ENCODE measurements around the gene C14orf180.

The C14orf180 gene

DNA sequence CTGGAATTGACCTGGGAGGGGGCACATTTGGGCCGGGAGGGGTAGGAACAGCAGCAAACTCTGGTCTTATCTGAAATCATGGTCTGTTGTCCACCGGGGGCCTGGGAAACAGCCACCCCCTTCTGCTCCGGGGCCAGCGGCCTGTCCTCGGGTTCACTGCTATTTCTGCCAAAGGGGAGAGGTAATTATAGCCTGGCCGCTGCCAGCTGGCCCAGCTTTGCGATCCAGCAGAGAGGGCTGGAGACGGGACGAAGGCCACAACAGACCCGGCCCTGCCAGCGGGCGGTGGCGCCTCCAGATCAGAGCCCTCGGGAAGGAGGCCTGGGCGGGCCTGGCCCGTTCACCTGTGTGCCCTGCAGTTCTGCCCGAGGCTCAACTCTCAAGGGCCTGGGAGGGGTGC lies at the start of gene C14orf180:
C14orf180 (plus strand) TSS at position 258 of the 400 bp plus-strand sequence. CDS start 6,667 bp downstream, outside the sequence.
- no peak for DNase-seq

DNA sequence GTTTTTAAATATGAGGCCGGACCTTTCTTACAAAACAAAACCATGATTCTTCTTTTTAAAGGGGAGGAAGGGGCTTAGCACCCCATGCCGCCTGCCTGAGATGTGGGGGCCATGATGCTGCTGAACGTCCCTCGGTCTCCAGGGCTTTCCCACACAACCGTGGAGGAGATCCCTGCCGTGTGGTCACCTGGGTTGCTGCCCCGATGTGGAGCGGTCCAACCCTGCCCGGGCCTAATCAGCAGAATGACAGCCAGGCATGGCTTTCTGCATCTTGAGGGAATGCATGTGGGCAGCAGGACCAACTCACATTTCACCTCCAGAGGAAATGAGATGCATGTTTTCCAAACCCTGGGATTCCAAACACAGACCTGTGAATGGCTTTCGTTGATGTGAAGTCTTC lies 48.9 kb upstream of the C14orf180 start:
- no peak for DNase-seq

DNA sequence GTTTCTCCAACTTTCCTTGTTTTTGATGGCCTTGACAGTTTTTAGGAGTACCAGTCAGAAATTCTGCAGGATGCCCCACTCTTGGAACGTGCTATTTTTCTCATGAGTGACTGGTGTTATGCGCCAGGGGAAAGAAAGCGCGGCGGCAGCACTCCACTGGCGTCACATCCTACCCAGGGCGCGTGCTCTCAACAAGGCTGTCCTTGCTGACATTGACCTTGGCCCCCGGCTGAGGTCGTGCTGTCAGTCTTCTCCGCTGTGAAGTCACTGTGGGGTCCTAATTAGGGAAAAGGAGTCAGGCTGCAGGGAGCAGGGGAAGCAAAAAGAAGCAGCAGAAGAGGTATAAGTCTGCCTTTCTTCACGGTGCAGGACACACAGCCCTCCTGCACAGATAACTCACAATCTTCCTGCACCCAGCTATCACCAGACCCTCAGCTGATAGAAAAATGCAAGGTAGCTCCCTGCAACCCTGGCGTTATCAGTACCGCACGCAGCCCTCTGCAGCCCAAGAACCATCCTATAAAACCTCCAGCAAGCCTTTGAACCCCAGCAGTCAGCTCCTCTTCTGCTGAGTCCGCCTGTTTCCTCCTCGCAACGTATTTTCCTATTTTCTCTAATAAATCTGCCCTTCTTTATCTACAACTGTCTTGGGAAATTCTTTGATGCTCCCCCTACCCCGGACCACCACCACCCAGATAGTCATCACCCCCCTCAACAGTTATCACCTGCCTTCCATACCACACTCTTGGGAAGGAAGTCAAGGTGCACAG lies 48.0 kb upstream of the C14orf180 start:
- no peak for DNase-seq

DNA sequence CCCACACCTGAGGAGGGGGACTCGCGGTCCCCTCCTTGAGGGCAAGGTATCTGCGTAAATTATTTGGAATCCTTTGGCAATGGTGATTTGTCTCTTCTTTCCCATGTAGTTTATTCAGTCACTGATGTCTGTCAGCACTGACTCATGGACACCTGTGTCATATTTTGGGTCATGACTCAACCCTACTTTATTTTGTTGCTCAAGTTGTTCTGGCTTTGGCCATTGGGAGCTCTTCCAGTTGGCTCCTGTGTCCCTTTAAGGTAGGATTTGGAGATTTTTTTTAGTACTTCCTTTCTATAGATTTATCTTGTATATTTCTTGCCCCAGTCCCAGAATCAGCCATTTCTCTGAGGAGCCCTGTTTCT lies 47.4 kb upstream of the C14orf180 start:
- no peak for DNase-seq

DNA sequence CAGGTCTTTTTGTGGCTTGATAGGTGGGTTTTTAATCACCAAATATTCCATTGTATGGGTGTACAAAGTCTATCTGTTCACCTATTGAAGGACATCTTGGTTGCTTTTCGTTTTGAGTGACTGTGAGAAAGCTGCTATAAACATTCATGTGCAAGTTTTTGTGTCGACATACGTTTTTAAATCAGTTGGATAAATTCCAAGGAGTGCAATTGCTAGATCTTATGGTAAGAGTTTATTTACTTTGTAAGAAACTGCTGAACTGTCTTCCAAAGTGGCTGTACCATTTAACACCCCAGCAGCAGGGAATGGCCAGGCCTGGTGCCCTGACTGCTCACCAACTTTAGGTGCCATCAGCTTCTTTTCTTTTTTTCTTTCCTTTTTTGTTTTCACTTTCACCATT lies 45.5 kb upstream of the C14orf180 start:
- no peak for DNase-seq

DNA sequence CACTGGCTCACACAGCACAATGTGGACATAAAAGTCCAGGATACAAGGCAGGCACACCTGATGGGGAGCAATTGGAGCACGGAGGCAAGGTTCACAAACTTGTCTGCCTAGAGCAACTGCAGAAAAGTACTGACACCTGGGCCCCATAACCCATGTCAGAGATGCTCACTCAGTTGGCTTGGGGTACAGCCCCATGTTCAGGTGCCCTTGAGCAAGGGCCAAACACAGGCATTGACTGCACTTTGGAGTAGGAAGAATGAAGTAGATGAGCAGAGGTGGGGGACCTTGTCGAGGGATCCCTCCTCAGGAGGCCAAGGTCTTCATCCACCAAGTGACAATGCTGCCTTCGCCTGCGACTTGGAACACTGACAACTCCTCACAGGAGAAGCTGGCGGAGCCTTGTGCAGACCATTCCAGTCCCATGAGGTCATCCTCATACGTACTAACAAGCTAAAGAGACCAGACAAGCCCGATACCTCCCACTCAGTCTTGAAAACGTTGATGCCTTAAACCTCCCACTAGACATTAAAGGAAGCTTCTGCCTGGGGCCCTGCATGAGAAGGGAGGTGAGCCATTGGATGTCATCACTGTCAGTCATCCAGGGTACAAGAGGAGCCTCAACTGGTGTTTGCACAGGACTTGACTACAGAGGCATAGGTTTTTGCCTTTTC lies 42.5 kb upstream of the C14orf180 start:
- no peak for DNase-seq

DNA sequence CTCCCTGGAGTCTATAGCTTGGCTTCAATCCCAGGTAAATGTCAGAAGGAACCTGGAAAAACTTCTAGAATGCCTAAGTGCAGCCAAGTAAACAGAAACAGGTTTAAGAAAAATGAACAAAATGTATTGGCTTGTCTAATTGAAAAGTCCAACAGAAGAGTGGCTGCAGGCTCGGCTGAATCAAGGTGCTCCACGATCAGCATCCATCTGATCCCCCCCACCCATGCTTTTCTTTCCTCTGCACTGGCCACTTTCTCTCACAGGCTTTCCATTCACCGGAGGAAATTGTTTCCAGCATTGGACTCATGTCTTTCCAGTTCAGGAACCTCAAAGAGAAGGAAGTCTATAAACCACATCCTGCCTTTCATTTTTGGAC lies 42.0 kb upstream of the C14orf180 start:
- DNase-seq, result no peak

DNA sequence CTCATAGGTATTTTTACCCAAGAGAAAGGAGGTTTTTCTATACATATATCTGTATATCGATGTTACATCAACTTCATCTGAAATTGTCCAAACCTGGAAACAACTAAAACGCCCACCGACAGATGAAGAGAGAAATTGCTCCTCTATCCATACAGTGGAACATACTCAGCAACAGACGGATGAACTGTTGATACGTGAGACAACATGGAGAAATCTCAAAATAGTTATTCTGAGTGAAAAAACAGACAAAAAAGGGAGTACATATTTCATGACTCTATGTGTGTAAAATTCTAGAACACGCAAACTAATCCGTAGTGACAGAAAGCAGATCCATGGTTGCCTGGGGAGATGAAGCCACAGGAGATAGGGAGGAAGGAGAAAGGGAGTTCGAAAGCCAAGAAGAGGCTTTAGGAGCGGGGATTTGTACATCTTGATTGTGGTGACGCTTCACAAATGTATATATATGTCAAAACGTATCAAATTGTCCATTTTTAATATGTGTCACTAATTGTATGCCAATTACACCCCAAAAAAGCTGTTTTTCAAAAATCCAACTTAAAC lies 37.6 kb upstream of the C14orf180 start:
- no peak for DNase-seq

DNA sequence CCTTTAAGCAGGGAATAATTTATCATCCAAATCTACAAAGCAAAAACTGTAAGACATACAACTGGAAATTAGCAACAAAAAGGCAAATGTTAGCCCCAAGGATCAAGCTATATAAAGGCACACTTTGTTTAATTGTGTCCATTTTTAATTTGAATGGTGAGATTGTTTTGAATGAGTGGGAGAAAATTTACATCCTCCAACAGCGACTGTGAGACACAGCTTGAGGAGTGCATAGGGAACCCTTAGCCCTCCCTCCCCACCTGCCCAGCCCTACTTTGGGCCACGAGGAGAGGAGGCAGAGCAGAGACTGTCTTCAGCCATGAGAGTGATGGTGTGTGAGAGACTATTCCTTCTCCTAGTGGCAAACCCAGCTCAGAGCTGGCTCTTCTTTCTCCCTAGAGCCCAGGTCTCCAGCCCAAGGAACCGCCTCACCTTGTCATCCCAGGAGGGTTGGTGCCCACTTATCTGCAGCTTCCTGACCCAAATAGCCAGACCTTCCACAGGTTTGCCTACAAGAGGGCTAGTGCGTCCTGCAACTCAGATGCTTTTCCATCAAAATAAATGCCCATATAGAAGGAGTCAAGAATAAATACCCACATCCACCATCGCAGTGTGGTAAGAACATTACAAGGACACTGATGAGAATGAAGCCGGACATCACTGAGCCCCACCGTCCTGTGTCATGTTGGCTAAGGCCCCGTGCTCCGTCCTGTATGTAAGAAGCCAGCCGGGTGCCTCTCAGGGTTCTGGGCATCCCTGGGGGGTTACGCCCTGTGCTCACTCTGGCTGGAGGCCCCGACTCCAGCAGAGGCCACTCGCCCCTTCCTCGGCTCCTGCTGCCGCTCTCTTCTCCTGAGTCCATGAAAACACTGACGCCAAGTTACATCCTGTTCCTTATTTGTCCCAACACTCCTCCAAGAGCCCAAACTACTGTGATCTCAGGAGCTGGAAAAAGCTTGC lies 36.4 kb upstream of the C14orf180 start:
- no peak for DNase-seq

- DNase-seq, result no peak
Measured at GRCh38 chr14:104544362-104544961, 35.1 kb upstream of the C14orf180 start.

DNA sequence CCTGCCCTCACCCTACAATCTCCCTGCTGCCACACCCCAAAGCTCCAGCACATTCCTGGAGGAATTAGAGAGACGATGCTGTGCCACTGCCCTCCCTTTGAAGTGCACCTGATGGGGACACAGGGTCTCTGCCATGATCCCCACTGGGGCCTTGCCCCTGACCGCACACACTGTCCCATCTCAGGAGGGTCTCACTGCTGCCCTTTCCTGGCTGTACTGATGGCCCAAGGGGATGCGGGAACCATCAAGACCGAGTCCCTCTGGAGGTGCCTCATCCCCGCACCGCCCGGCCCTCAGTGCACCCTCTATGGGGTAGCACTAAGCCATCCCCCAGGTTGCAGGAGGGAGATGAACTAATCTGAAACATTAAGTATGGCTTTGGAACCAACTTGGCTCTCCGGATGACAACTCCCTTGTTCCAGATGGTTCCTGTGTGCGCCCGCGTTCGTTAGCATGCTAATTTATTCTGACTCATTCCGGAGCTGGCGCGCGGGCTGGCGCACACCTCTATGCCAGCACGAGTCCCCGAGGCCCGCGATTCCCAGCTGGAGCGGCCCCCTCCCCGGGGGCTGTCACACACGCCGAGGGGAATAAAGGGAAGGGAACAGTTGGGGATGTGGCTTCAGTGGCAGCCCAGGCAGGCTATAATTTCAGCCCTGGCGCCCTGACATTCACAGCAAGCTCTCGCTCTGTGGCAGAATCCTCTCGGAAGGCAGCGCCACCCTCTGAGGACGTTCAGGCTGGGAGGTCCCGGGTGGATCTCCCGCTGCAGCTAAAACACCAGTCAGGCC lies 34.2 kb upstream of the C14orf180 start:
- DNase-seq, result peak; percentile 84

DNA sequence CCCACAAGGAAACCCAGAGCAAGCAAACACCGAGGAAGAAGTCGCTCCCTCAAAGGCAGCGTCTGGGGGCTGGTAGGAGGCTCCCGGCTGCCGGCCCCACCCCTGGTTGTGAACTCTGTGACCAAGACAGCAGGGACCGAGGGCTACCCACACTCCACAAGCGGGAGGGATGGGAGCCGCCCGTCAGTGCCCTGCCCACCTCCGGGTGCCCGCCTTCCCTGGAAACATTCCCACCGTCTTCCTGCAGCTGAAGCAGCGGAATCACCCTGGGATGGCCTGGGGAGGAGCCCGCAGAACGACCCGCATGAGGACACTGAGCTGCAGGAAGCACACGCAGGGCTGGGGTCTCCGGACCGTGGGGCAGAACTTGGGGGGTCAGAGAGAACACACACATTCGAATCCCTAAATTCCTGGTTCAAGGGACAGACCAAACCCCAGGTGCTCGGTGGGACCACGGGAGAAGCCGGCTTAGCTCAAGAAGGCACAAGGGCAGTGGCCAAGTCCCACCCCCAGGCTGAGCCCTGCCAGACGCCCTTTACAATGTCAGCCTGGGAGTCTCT lies 33.5 kb upstream of the C14orf180 start:
- peak; percentile 37 for DNase-seq

- DNase-seq, result peak; percentile 4
Measured at GRCh38 chr14:104546591-104547309, 32.8 kb upstream of the C14orf180 start.

GRCh38 chr14:104547310-104547997 lies 32.1 kb upstream of the C14orf180 start:
- DNase-seq, result no peak

GRCh38 chr14:104547998-104548700 lies 31.4 kb upstream of the C14orf180 start:
- DNase-seq, result no peak

- DNase-seq, result no peak
Measured at GRCh38 chr14:104548802-104549535, 30.6 kb upstream of the C14orf180 start.

- DNase-seq, result no peak
Measured at GRCh38 chr14:104549536-104550339, 29.8 kb upstream of the C14orf180 start.

- no peak for DNase-seq
Measured at GRCh38 chr14:104550340-104550860, 29.2 kb upstream of the C14orf180 start.

Data from NCI-H2171 treated with DMSO at 0.1 percent for 48 hours (cell line).